ENCODE results near the gene PLAGL2. TPM values are rescaled to one million over a fixed set of nuclear protein-coding genes. Genes with fewer than 3 reads are reported as not detected.

PLAGL2 gene
- total and polyA plus RNA-seq, 2 of the 8 experiments (the other 6 are each of a cell fraction or from before 2014, with no cell fraction given), result 20.6 to 25.4 TPM

DNA sequence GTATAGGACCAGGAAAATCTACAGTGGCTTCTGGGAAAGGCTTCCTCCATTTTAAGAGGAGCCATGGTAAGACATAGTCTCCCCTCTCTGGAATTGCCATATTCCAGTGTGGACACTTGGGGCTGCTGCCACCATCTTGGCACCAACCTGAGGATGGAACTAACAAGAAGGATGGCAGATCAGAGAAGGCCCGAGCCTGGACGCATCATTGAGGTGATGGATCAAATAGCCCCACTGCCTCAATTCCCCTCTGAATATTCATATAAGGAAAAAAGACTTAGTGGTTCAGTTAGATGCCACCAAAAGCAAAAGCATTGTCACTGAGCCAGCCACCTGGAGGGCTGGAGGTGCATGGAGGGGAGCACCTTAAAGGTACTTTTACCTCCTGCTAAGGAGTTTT, 25.9 kb downstream of the PLAGL2 start:
- Histone ChIP-seq H2BK15ac (ENCODE audit: low read length) (no peak overlapping the region), H3K9ac (replicated peaks in 1 of 4; ENCODE audit: extremely low read depth in 1 of 4, low read depth in 3 of 4, low read length in 3 of 4) (no peak overlapping the region), H2AFZ (ENCODE audit: low read length) (no peak overlapping the region), H2BK12ac (ENCODE audit: low read depth, low read length) (no peak overlapping the region), H3K18ac (ENCODE audit: extremely low read depth, low read length) (no peak overlapping the region), H3K27me3 (replicated peaks in 1 of 4; ENCODE audit: control insufficient read depth in 3 of 4, extremely low read depth in 1 of 4, insufficient read depth in 3 of 4, low read length in 3 of 4) (no peaks in the 10 kb centered on the region), H3K23ac (ENCODE audit: insufficient read length) (no peak overlapping the region), H3K4me1 (replicated peaks in 1 of 4; ENCODE audit: control insufficient read depth in 3 of 4, insufficient read depth in 4 of 4, low read length in 3 of 4) (peaks cover 0 to 1% (median 0%) of the 10 kb centered on the region in 4 experiments; a peak in 1 of 7 replicates), H2BK20ac (ENCODE audit: low read length) (no peak overlapping the region), H3K79me2 (ENCODE audit: control insufficient read depth in 1 of 2, insufficient read depth in 2 of 2, low read length in 2 of 2) (no peaks in the 10 kb centered on the region), H3K79me1 (ENCODE audit: low read depth, low read length) (no peaks in the 10 kb centered on the region), H3K27ac (ENCODE audit: low read depth, low read length) (no peak overlapping the region), H4K20me1 (replicated peaks in 1 of 2; ENCODE audit: control insufficient read depth in 1 of 2, insufficient read depth in 2 of 2, low read length in 2 of 2) (no peaks in the 10 kb centered on the region), H3K23me2 (ENCODE audit: low read depth, low read length) (0 out of 2 replicates have a peak, but pooled peaks cover 3% of the 10 kb centered on the region), H2AK5ac (ENCODE audit: low read depth, low read length) (no peak overlapping the region), H3K14ac (ENCODE audit: insufficient read length) (no peak overlapping the region), H4K8ac (ENCODE audit: extremely low read depth, insufficient read depth, low read length) (no peak overlapping the region), H4K91ac (replicated peaks; ENCODE audit: insufficient read length, low read length) (no peak overlapping the region), H3K4me2 (ENCODE audit: insufficient read depth in 1 of 2, low read depth in 2 of 2, low read length in 2 of 2) (no peak overlapping the region), H4K5ac (ENCODE audit: insufficient read length, low read depth, low read length) (no peak overlapping the region), H3K4ac (replicated peaks; ENCODE audit: insufficient read length, low read depth, low read length) (no peak overlapping the region), H3K9me3 (ENCODE audit: insufficient read depth in 2 of 2, low read depth in 1 of 2, low read length in 1 of 2) (no peaks in the 10 kb centered on the region), H2BK120ac (replicated peaks; ENCODE audit: low read depth, low read length) (no peak overlapping the region), H3K56ac (replicated peaks; ENCODE audit: insufficient read length, low read depth, low read length) (no peak overlapping the region), H3K36me3 (ENCODE audit: control insufficient read depth in 2 of 4, insufficient read depth in 4 of 4, low read length in 3 of 4) (no peaks in the 10 kb centered on the region), H2BK5ac (ENCODE audit: low read depth, low read length) (no peak overlapping the region), H3K4me3 (ENCODE audit: extremely low read depth in 1 of 4, insufficient read depth in 2 of 4, low read depth in 3 of 4, low read length in 4 of 4) (no peak overlapping the region)
- POLR2A ChIA-PET (ENCODE audit: partially characterized antibody), result interaction anchor here (0.6 to 2.0 kb wide), 2 partner anchors 9 to 18 kb away, joined by 3 to 6 read pairs; no protein-coding TSS in a partner anchor
- TF ChIP-seq SUZ12 (IDR thresholded peaks at IDR 0.05; ENCODE audit: low read length) (no peak), POLR2A (IDR thresholded peaks at IDR 0.05; ENCODE audit: control extremely low read depth in 1 of 2, low read depth in 2 of 2, low read length in 2 of 2) (no peak), ZNF274 (IDR thresholded peaks at IDR 0.05; ENCODE audit: borderline replicate concordance, extremely low read depth, low read length) (no peak), POLR2AphosphoS5 (IDR thresholded peaks at IDR 0.05; ENCODE audit: low read depth, low read length) (no peak), SIX5 (IDR thresholded peaks at IDR 0.05; ENCODE audit: low read depth, low read length) (no peak), RAD21 (IDR thresholded peaks at IDR 0.05 in 1 of 2, conservative IDR thresholded peaks at IDR 0.05 in 1 of 2; ENCODE audit: low read depth in 2 of 2, low read length in 2 of 2) (no peak)
- TF ChIP-seq, protein P1, sequence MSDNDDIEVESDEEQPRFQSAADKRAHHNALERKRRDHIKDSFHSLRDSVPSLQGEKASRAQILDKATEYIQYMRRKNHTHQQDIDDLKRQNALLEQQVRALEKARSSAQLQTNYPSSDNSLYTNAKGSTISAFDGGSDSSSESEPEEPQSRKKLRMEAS (IDR thresholded peaks at IDR 0.05), result no peak
- CTCF ChIA-PET (ENCODE audit: partially characterized antibody), result no interaction called here
- DNase-seq (ENCODE audit: low read depth in 1 of 2, low spot score in 2 of 2) (no peak), FAIRE-seq (no peak)
- 85% methylated on average over 2 of the region's 2 CpGs; no CpG with 5 or more reads in 1 of the 2 experiments for WGBS, 2 experiments (ENCODE audit: extremely low coverage in 1 of 2, insufficient coverage in 1 of 2, insufficient read length in 1 of 2, insufficient replicate concordance in 2 of 2, low coverage in 1 of 2, low lambda C conversion rate in 2 of 2, missing lambda C conversion rate in 1 of 2)

Data from H1 (cell line).